ENCODE data around the gene PRTN3.

GRCh38 chr19:823565-824121 is 17.2 kb upstream of the PRTN3 start:
- TF ChIP-seq YY1 (IDR thresholded peaks at IDR 0.05; ENCODE audit: insufficient read depth, insufficient read length) (no peak), SUZ12 (IDR thresholded peaks at IDR 0.05; ENCODE audit: extremely low read depth, insufficient read depth, insufficient read length) (no peak), ZNF274 (IDR thresholded peaks at IDR 0.05; ENCODE audit: low read depth, low read length) (no peak)
